Activated CD4-positive, alpha-beta T cell treated with anti-CD3 and anti-CD28 coated beads, Interleukin-2, amount 10 ng/mL, durations not matched to agents 7 days and 5 days (primary cell): ENCODE results near the gene RBP3. TPM values are rescaled to one million over a fixed set of nuclear protein-coding genes. Genes with fewer than 3 reads are reported as not detected.

Experiments
- CTCF ChIA-PET: fragments of 350-600 bp; sonication (Branson Sonifier 250); formaldehyde crosslinking; loops from one replicate; lab custom pipeline; 2021; ENCODE audit warnings: antibody characterized with exemption; lab: Charles Lee
- POLR2A ChIA-PET: fragments of 350-600 bp; sonication (Branson Sonifier 250); formaldehyde crosslinking; loops from one replicate; lab custom pipeline; 2021; ENCODE audit warnings: antibody characterized with exemption; lab: Charles Lee
- DNase-seq: peaks from one replicate; pipeline ENCODE4 v3.0.0-alpha.2; 2020
- H3K27ac Mint-ChIP-seq: one replicate; pipeline ENCODE4 v1.8.0; 2021; ENCODE audit warnings: mild to moderate bottlenecking, moderate library complexity, mixed read lengths
- H3K27me3 Mint-ChIP-seq: one replicate; pipeline ENCODE4 v1.8.0; 2021; ENCODE audit warnings: mixed read lengths
- H3K36me3 Mint-ChIP-seq: one replicate; pipeline ENCODE4 v1.8.0; 2021; ENCODE audit warnings: low read depth, mixed read lengths
- H3K4me1 Mint-ChIP-seq: one replicate; pipeline ENCODE4 v1.8.0; 2021; ENCODE audit warnings: mixed read lengths
- H3K4me3 Mint-ChIP-seq: one replicate; pipeline ENCODE4 v1.8.0; 2021; ENCODE audit warnings: mild to moderate bottlenecking, moderate library complexity, mixed read lengths
- H3K9me3 Mint-ChIP-seq: one replicate; pipeline ENCODE4 v1.8.0; 2021; ENCODE audit warnings: mixed read lengths
- total RNA-seq, 2 experiments: library from RNA; stranded (reverse); gene quantifications; one replicate each; pipeline ENCODE4 v1.2.3, GENCODE V29; 2021

Gene RBP3
- total RNA-seq, 2 experiments from 2014 or later, result not detected

DNA sequence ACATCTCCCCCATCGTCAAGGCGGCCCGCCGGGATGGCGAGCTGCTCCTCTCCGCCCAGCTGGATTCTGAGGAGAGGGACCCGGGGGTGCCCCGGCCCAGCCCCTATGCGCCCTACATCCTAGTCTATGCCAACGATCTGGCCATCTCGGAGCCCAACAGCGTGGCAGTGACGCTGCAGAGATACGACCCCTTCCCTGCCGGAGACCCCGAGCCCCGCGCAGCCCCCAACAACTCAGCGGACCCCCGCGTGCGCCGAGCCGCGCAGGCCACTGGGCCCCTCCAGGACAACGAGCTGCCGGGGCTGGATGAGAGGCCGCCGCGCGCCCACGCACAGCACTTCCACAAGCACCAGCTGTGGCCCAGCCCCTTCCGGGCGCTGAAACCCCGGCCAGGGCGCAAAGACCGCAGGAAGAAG, 38.1 kb upstream of the RBP3 start:
- no peaks in the 10 kb centered on the region for H3K36me3 Mint-ChIP-seq
- CTCF ChIA-PET, result interaction anchor here (5.2 kb wide), 1 partner anchor 262 kb away, joined by 35 read pairs; no protein-coding TSS in a partner anchor
- no peaks in the 10 kb centered on the region for H3K27me3 Mint-ChIP-seq
- POLR2A ChIA-PET, result no interaction called here
- H3K9me3 Mint-ChIP-seq, result no peaks in the 10 kb centered on the region
- DNase-seq, result no peak
- peaks cover 26% of the 10 kb centered on the region for H3K4me1 Mint-ChIP-seq
- H3K4me3 Mint-ChIP-seq, result no peak overlapping the region
- H3K27ac Mint-ChIP-seq, result no peak overlapping the region

DNA sequence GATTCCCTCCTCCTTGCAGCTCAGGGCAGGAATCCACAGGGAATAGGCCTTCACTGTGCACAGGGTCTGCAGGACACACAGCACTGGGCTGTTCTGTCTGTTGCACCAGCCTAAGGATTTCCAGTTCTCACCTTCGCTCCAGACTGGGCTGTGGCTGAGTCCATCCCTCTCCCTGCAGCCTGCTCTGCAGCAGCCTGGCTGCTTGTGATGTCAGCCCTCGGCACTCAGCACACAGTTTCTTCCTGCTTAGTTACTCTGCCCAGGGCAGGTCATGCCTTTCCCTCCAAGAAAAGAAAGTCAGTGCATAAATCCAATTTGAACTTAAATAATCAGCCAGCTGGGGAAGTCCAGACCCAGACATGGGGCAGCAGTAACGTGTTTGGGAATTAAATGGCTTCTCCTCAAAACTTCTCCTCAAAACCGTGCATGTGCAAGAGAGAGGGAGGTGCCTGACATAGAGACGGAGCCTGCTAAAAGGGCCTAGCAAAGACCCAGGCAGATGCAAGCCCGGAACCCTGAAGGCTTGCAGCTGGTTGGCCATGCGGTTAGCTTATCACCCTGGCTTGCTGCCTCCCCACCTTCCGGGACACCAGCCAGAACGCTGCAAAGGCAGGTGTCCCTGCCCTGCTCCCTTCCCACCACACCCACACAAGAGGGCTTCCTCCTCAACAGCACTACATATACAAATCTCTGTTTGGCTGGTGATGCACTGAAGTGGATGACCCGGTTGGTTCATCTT, 36.8 kb upstream of the RBP3 start:
- peak; percentile 77 for DNase-seq
- peak overlapping the region; percentile 33 for H3K4me3 Mint-ChIP-seq
- no peaks in the 10 kb centered on the region for H3K27me3 Mint-ChIP-seq
- ChIA-PET POLR2A (no interaction called here), CTCF (interaction anchor here (0.7 to 5.2 kb wide), 13 partner anchors 10 to 312 kb away, joined by 3 to 35 read pairs (median 4); partner anchors contain the start of gene GDF2)
- no peaks in the 10 kb centered on the region for H3K9me3 Mint-ChIP-seq
- no peaks in the 10 kb centered on the region for H3K36me3 Mint-ChIP-seq
- H3K4me1 Mint-ChIP-seq, result peaks cover 26% of the 10 kb centered on the region
- H3K27ac Mint-ChIP-seq, result peak overlapping the region; percentile 92

DNA sequence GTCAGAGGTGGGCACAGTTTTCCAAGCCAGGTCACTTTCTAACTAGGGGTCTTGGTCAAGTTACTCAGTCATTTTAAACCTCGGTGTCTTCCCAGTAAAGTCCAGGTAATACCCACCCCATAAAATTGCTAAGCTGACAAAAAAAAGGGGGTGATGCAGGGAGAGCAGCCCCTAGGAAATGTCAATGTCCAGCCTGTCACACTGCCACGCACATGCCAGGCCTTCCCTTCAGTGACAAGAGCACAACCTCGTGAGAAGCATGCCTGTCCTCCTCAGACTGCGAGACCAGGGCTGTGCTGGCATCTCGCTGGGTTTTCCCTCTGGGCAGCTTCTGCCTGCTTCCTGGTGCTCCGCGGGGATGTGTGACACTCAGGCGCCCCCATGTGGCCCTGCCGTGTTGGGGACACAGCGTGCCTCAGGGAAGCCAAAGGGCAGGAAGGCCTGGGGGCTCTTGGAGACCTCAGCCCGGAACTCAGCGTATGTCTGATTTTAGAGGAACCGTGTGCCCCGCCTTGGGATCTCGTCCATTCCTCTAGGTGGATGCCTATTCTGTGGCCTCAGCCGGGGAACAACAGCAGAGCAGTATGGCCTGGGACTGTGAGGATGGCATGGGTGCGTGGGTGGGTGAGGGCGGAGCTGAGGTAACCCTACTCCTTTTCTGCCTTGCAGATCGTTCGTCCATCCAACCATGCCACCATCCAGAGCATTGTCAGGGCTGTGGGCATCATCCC, 36.1 kb upstream of the RBP3 start:
- no peaks in the 10 kb centered on the region for H3K9me3 Mint-ChIP-seq
- no peaks in the 10 kb centered on the region for H3K36me3 Mint-ChIP-seq
- H3K27me3 Mint-ChIP-seq, result no peaks in the 10 kb centered on the region
- peaks cover 24% of the 10 kb centered on the region for H3K4me1 Mint-ChIP-seq
- peak overlapping the region; percentile 92 for H3K27ac Mint-ChIP-seq
- POLR2A ChIA-PET, result no interaction called here
- peak; percentile 87 for DNase-seq
- no peak overlapping the region for H3K4me3 Mint-ChIP-seq
- CTCF ChIA-PET, result interaction anchor here (0.7 to 5.2 kb wide), 13 partner anchors 10 to 312 kb away, joined by 3 to 35 read pairs (median 4); partner anchors contain the start of gene GDF2

DNA sequence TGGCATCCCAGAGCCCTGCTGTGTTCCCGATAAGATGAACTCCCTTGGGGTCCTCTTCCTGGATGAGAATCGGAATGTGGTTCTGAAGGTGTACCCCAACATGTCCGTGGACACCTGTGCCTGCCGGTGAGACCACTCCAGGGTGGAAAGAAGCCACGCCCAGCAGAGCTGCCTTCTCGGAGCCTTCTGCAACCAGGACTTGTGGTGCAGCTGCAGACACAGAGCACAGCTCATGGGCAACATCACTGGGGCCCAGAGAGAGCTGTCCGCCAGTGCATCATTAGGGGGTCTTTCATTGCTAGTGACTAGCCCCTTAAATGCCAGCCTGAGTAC, 35.5 kb upstream of the RBP3 start:
- Mint-ChIP-seq H3K9me3 (no peaks in the 10 kb centered on the region), H3K27ac (no peak overlapping the region), H3K4me1 (peaks cover 24% of the 10 kb centered on the region), H3K27me3 (no peaks in the 10 kb centered on the region), H3K36me3 (no peaks in the 10 kb centered on the region), H3K4me3 (no peak overlapping the region)
- DNase-seq, result no peak
- POLR2A ChIA-PET, result no interaction called here
- CTCF ChIA-PET, result interaction anchor here (1.2 to 5.2 kb wide), 5 partner anchors 9 to 288 kb away, joined by 4 to 35 read pairs (median 10); partner anchors contain the start of gene GDF2

DNA sequence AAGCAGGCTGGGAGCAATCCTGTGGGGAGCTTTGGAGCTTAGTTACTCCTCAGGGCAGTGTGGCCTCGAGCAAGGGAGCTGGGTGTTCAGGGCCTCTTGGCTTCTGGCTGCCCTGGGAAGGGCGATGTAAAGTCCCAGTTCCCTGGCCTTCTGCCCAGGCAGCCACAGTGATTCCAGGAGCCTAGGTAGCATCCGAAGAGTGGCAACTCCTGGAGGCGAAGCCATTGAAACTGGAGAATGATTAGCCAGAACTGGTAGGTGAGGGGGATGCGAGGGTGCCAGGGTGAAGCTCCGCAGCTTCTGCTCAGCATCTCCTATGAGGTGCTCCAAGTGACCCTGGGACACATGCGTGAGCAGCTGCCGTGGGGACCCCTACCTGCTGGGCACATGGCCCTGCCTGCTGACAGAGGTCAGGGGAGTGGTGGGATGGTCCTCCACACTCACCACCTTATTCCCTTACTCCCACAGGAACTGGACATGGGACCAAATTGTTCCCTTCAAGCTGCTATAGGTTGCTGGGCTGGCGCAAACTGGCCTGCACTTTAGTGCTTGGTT, 33.7 kb upstream of the RBP3 start:
- DNase-seq, result no peak
- Mint-ChIP-seq H3K4me3 (no peak overlapping the region), H3K4me1 (peaks cover 20% of the 10 kb centered on the region), H3K9me3 (no peaks in the 10 kb centered on the region), H3K27ac (no peak overlapping the region), H3K27me3 (no peaks in the 10 kb centered on the region), H3K36me3 (no peaks in the 10 kb centered on the region)
- ChIA-PET CTCF (interaction anchor here (1.2 kb wide), 1 partner anchor 15 kb away, joined by 3 read pairs; no protein-coding TSS in a partner anchor), POLR2A (no interaction called here)

DNA sequence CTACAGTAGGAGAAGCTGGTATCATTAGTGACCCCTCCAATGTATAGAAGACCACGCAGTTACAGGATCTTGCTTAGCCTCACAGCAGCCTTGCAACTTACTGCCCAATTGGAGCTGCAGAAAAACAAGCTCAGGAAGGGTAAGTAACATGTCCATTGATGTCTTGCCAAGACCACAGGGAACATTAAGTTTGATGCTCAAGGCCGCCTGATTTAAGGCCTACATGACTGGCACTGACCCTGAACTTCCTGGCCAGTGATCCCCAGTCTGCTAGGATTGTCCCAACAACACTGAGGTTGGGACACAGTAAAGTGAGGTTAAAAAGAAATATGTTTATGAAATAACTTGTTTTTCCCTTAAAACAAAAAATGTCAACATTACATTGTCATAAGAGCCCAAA, 32.7 kb upstream of the RBP3 start:
- no peak overlapping the region for H3K4me3 Mint-ChIP-seq
- no peaks in the 10 kb centered on the region for H3K36me3 Mint-ChIP-seq
- no peak for DNase-seq
- H3K27ac Mint-ChIP-seq, result no peak overlapping the region
- H3K9me3 Mint-ChIP-seq, result no peaks in the 10 kb centered on the region
- H3K4me1 Mint-ChIP-seq, result peaks cover 18% of the 10 kb centered on the region
- CTCF ChIA-PET, result no interaction called here
- POLR2A ChIA-PET, result no interaction called here
- no peaks in the 10 kb centered on the region for H3K27me3 Mint-ChIP-seq

DNA sequence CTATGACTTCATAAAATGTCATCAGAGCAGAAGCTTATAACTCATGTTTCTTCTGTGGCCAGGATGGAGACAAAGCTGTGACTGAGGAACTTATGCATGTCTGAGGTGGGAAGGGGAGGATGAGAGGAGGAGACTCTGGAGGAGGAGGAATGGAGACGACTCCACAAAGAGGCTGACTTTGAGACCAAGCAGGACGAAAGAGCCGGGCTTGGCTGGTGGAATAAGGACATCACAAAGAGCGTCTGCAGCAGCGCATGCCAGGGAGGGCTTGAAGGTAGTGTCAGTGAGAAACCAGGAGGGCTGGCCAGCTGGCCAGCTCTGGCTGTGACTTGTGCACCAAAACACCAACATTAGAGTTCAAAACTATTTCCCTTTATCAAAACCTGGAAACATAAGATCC, 32.0 kb upstream of the RBP3 start:
- no peaks in the 10 kb centered on the region for H3K36me3 Mint-ChIP-seq
- peaks cover 12% of the 10 kb centered on the region for H3K4me1 Mint-ChIP-seq
- ChIA-PET POLR2A (no interaction called here), CTCF (interaction anchor here (1.1 kb wide), 1 partner anchor 34 kb away, joined by 3 read pairs; no protein-coding TSS in a partner anchor)
- DNase-seq, result no peak
- H3K4me3 Mint-ChIP-seq, result no peak overlapping the region
- H3K27me3 Mint-ChIP-seq, result no peaks in the 10 kb centered on the region
- H3K27ac Mint-ChIP-seq, result no peak overlapping the region
- H3K9me3 Mint-ChIP-seq, result no peaks in the 10 kb centered on the region

DNA sequence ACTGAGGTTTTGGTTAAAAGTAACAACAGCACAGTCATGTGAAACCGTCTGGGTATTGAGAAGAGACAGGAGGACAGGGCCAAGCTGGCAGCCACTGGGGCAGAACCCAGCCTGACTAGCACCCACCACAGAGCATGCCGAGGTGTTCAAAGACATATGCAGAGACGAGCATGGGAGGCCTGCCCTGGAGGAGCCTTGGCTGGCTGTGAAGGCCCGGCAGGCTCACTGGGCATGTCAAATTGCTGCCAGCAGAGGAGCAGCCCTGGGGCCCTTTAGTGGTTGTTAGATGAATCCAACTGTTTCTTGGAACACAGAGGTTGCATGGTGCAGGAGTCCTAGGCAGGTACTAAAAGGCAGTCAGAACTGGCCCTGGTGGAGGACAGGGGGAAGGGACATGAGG, 30.9 kb upstream of the RBP3 start:
- H3K27me3 Mint-ChIP-seq, result no peaks in the 10 kb centered on the region
- POLR2A ChIA-PET, result no interaction called here
- H3K4me1 Mint-ChIP-seq, result peaks cover under 1% of the 10 kb centered on the region

DNA sequence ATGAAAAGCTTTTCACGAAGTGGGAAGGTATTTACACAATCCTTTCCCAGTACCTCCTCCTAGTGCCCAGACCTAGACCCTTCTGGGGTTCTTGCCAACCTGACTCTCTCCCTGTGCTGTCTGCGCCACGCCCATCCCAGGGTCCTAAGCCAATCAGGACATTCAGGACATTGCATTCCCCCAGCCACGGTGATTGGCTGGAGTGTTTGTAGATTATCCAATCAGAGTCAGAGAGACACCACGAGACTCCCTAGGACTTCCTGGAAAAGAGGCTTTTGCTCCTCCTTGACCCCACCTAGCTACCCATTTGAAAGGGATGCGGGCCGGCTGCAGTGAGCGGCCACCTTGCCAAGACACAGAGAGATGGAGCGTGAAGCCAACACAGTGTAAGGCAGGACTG, 29.5 kb upstream of the RBP3 start:
- CTCF ChIA-PET, result no interaction called here
- H3K4me1 Mint-ChIP-seq, result no peaks in the 10 kb centered on the region
- no peaks in the 10 kb centered on the region for H3K9me3 Mint-ChIP-seq
- H3K27me3 Mint-ChIP-seq, result no peaks in the 10 kb centered on the region
- POLR2A ChIA-PET, result no interaction called here
- H3K36me3 Mint-ChIP-seq, result no peaks in the 10 kb centered on the region
- no peak overlapping the region for H3K27ac Mint-ChIP-seq
- no peak overlapping the region for H3K4me3 Mint-ChIP-seq
- no peak for DNase-seq

More for the DNA sequence above, 30.9 kb upstream of the RBP3 start:
- Mint-ChIP-seq H3K9me3 (no peaks in the 10 kb centered on the region), H3K27ac (no peak overlapping the region), H3K4me3 (no peak overlapping the region), H3K36me3 (no peaks in the 10 kb centered on the region)
- CTCF ChIA-PET, result no interaction called here
- no peak for DNase-seq

DNA sequence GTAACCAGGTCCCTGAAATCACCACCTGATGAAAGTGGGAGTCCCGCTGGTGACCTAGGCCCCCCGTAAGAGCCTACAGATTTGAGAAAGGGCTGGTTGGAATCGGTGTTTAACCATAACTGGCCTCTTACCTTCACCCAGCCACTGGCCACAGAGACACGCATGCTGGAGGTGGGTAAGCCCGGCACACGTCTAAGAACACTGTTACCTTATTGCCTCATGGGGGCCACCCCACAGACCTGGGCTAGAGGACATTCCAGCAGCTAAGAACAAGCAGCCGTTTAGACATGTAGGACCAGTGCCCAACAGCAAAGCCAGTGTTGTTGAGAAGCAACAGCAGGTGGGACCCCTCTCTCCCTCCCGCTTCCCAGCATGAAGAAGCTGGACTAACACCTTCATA, 28.4 kb upstream of the RBP3 start:
- Mint-ChIP-seq H3K4me1 (no peaks in the 10 kb centered on the region), H3K36me3 (no peaks in the 10 kb centered on the region), H3K4me3 (no peak overlapping the region), H3K9me3 (no peaks in the 10 kb centered on the region), H3K27ac (no peak overlapping the region), H3K27me3 (no peaks in the 10 kb centered on the region)
- ChIA-PET CTCF (no interaction called here), POLR2A (no interaction called here)
- no peak for DNase-seq

DNA sequence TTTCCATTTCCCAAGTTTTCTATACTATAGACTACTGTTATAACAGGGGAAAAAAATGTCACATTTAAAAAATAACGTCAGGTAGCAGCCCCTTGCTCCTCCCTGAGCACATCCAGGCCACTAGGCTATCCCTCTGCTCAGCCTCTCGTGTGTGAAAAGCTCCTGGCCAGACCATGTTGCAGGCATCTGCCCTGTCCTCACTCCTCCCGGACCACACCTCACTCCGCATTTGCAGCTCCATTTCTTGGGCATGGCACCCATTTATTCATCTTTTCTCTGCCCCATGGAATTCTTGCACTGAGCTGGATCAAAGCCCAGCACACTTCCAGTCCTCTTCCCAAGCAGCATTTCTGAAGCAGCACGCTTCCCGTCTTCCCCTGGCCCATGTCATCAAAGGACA, 27.4 kb upstream of the RBP3 start:
- Mint-ChIP-seq H3K9me3 (no peaks in the 10 kb centered on the region), H3K4me1 (no peaks in the 10 kb centered on the region), H3K4me3 (no peak overlapping the region), H3K27ac (no peak overlapping the region), H3K36me3 (no peaks in the 10 kb centered on the region), H3K27me3 (no peaks in the 10 kb centered on the region)
- POLR2A ChIA-PET, result no interaction called here
- CTCF ChIA-PET, result interaction anchor here (3.2 kb wide), 1 partner anchor 9 kb away, joined by 10 read pairs; no protein-coding TSS in a partner anchor
- no peak for DNase-seq

DNA sequence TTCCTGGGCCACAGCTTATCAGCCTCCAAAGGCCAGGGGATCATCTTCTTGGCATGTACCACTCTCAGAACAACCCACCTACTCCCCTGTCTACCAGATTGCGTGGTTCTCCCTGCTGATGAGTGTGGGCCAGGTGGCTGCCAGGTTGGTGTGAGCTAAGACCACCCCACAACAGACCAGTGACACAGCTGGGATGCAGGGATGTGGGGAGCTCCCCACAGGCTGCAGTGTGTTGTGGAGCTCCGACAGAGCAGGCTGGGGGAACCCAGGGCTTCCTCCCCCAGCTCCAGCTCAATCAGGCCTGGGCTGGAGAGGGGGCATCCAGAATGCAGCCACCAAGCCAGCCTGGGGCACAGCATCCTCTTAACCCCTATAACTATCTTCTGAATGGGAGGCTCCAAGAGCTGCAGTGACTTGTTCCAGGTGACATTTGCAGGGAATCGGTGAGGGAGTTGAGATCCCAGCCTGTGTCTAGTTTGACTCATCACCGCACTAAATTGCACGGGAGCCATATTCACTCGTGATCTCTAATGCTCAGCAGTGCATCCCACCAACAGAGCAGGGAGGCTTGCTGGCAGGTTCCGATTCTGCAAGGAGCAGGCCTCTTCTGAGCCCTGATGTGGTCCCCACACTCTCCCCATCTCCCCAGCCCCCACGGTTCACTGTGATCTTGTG, 26.5 kb upstream of the RBP3 start:
- POLR2A ChIA-PET, result no interaction called here
- no peaks in the 10 kb centered on the region for H3K27me3 Mint-ChIP-seq
- H3K4me3 Mint-ChIP-seq, result no peak overlapping the region
- no peaks in the 10 kb centered on the region for H3K36me3 Mint-ChIP-seq
- H3K4me1 Mint-ChIP-seq, result no peaks in the 10 kb centered on the region
- no peak overlapping the region for H3K27ac Mint-ChIP-seq
- no peak for DNase-seq
- H3K9me3 Mint-ChIP-seq, result no peaks in the 10 kb centered on the region
- CTCF ChIA-PET, result interaction anchor here (3.2 kb wide), 1 partner anchor 10 kb away, joined by 10 read pairs; no protein-coding TSS in a partner anchor
